Upper lobe of right lung (tissue), 1 donor: Measurements from ENCODE around the gene CDH4. TPM values are rescaled to one million over a fixed set of nuclear protein-coding genes. Genes with fewer than 3 reads are reported as not detected.

Experiments used
- ATAC-seq: fragments of 200-7000 bp; cut with Tn5 transposase; one replicate; pipeline ENCODE4 v1.9.1; 2020; ENCODE audit warnings: mild to moderate bottlenecking, moderate library complexity
- DNase-seq: peaks from one replicate; pipeline ENCODE4 v3.0.0-alpha.2; 2020
- H3K27ac ChIP-seq: fragments of 200-600 bp; one replicate; pipeline ENCODE4 v1.8.0; 2022
- H3K27me3 ChIP-seq: fragments of 200-600 bp; one replicate; pipeline ENCODE4 v1.8.0; 2022; ENCODE audit warnings: mild to moderate bottlenecking
- H3K36me3 ChIP-seq: fragments of 200-600 bp; one replicate; pipeline ENCODE4 v1.8.0; 2022
- H3K4me1 ChIP-seq: fragments of 200-600 bp; one replicate; pipeline ENCODE4 v1.8.0; 2022
- H3K4me3 ChIP-seq: fragments of 200-600 bp; one replicate; pipeline ENCODE4 v1.8.0; 2022; ENCODE audit warnings: mild to moderate bottlenecking
- H3K9me3 ChIP-seq: fragments of 200-600 bp; one replicate; pipeline ENCODE4 v1.8.0; 2022
- intact Hi-C: fragments of 100-400 bp; cut with DNase I; formaldehyde crosslinking; loops from one replicate; pipeline ENCODE4 v1.11.0; 2022
- total RNA-seq: library from RNA; stranded (reverse); fragmentation: NEBNext Ultra II Directional; extraction: Animal tissue kit (Norgen Biotek cat#: 25700); gene quantifications from one replicate; pipeline ENCODE4 v1.2.1, GENCODE V29; 2021
- TF ChIP-seq, protein P1 (sequence below): fragments of 200-600 bp; IDR thresholded peaks from one replicate; pipeline ENCODE4 v1.8.0; 2022; ENCODE audit warnings: antibody characterized with exemption
- donor health status: DM: no; HTN: yes; CAD: no; lungs with severe emphysema.

CDH4 gene
- total RNA-seq, 1 donor from 2014 or later = 0.23 TPM

DNA sequence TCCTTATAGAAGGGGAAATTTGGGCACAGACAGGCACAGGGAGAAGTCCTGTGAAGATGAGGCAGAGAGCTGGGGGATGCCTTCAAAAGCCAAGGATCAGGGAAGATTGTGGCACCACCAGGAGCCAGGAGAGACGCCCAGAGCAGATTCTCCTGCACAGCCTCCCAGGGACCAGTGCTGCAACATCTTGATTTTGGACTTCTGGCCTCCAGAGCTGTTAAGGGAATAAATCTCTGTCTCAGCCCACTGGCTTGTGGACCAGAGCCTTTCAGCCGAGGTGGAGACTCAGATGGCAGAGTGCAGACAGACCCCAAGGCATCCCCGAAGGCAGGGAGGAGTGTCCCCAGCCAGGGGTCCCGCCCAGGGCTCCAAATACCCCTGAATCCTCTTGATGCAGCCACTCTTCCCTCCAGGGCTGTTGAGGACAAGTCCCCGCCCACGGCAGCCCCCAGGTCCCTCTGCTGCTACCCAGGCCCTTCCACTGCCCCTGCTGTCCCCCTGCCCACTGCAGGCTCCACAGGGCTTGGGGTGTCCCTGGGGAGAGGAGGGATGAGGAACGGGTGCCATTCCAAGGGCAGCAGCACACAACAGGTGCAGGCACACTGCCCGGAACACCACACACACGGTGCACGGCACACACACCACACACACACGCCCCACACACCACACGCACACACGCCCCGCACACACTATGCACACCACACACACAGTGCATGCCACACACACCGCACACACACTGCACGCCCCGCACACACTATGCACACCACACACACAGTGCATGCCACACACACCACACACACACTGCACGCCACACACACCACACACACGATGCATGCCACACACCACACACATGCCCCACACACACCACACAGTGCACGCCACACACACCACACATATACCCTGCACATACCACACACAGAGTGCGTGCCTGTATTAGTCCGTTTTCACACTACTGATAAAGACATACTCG is 502.2 kb downstream of the CDH4 start:
- TF ChIP-seq, protein P1, sequence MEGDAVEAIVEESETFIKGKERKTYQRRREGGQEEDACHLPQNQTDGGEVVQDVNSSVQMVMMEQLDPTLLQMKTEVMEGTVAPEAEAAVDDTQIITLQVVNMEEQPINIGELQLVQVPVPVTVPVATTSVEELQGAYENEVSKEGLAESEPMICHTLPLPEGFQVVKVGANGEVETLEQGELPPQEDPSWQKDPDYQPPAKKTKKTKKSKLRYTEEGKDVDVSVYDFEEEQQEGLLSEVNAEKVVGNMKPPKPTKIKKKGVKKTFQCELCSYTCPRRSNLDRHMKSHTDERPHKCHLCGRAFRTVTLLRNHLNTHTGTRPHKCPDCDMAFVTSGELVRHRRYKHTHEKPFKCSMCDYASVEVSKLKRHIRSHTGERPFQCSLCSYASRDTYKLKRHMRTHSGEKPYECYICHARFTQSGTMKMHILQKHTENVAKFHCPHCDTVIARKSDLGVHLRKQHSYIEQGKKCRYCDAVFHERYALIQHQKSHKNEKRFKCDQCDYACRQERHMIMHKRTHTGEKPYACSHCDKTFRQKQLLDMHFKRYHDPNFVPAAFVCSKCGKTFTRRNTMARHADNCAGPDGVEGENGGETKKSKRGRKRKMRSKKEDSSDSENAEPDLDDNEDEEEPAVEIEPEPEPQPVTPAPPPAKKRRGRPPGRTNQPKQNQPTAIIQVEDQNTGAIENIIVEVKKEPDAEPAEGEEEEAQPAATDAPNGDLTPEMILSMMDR = no peak
- Histone ChIP-seq H3K9me3 (peaks cover 6% of the 10 kb centered on the region), H3K27ac (no peak overlapping the region), H3K4me1 (no peaks in the 10 kb centered on the region), H3K4me3 (no peak overlapping the region), H3K27me3 (peaks cover 4% of the 10 kb centered on the region), H3K36me3 (no peaks in the 10 kb centered on the region)
- intact Hi-C loops = no loop called here
- DNase-seq = no peak
- peak; percentile 19 for ATAC-seq

DNA sequence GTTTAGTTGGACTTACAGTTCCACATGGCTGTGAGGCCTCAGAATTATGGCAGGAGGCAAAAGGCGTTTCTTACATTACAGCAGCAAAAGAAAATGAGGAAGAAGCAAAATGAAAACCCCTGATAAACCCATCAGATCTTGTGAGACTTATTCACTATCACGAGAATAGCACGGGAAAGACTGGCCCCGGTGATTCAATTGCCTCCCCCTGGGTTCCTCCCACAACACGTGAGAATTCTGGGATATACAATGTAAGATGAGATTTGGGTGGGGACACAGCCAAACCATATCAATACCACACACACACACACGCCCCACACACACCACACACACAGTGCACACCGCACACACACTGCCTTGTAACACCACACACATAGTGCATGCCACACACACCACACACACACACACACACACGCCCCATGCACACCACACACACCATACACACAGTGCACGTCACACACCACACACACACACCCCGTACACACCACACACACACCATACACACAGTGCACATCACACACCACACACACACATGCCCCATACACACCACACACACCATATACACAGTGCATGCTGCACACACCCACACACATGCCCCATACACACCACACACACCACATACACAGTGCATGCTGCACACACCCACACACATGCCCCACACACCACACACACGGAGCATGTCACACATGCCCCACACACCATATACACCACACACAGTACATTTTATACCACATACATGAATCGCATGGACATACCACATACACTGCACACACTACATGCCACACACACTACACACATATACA is 503.1 kb downstream of the CDH4 start:
- Histone ChIP-seq H3K27me3 (peaks cover 4% of the 10 kb centered on the region), H3K9me3 (peaks cover 6% of the 10 kb centered on the region), H3K36me3 (no peaks in the 10 kb centered on the region), H3K4me1 (no peaks in the 10 kb centered on the region), H3K27ac (no peak overlapping the region), H3K4me3 (no peak overlapping the region)
- TF ChIP-seq, protein P1 = no peak
- ATAC-seq = no peak
- intact Hi-C loops = no loop called here
- DNase-seq = no peak

DNA sequence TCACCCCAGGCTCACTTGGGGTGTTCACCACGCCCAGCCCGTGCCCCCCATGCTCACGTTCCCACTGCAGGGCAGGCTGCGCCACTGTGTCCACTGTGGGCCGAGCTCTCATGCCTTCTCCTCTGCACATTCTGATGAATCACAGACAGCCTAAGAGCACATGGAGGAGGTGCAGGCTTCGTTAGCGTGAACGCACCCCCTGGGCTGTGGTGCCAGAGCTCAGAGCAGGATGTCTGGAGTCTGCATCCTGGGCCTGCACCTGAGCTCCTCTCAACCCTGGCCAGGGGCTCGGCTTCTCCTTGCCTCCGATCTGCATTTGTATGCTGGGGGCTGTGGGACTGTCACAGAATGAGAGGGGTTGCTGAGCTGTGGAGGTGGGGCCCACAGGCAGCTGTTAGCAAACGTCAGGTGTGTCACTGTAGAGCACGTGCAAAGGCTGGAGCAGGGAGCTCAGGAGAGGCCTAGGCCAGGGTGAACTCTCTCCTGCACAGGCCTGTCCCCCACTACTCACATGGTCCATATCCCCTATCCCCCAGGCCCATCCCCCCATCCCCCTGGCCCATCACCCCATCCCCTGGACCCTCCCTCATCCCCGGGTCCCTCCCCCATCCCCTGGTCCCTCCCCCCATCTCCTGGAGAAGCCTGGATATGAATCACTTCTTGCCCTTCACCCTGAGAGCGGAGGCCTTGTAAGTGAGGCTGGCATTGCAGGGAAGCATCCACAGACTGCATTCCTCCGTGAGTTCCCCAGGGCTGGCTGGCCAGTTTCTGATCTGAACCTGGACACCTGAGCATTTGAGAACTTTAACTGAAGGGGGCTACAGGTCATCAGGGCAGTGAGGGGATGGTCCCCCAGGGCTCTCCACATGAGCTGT is 504.1 kb downstream of the CDH4 start:
- intact Hi-C loops = no loop called here
- Histone ChIP-seq H3K36me3 (no peaks in the 10 kb centered on the region), H3K27ac (no peak overlapping the region), H3K4me1 (no peaks in the 10 kb centered on the region), H3K27me3 (peaks cover 4% of the 10 kb centered on the region), H3K4me3 (no peak overlapping the region), H3K9me3 (no peaks in the 10 kb centered on the region)
- DNase-seq (no peak), ATAC-seq (no peak)
- TF ChIP-seq, protein P1 = no peak

DNA sequence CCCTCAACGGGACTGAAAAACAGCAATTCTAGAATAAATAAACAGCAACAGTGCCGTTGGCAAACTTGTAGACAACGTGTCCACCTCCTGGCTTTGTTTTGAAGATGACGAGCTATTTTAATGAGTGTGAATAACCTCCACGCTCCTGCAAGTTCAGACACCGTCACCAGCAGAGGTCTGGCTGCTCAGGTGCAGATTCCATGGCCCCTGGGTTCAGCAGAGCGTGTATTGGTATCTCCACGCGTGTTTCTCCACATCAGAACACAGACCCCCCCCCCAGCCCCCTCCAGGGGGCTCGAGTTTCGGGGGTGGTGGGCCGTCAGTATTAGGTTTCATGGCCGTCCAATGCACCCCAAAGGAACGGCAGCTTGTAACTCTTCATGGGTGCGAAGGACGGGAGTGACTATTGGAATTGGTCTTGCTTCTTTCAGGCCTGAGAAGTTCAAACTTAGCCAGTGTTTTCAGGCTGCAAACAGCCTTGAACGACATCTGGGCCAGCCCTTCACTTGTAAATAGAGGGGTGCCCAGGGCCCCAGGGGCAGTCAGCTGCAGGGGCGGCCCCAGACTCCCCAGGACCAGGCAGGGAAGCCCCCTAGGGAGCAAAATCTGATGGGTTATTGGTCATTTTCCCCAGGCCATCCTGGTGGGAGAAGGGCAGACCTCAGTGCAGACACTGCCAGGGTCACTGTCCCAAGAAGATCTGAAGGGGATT is 505.1 kb downstream of the CDH4 start:
- TF ChIP-seq, protein P1 = no peak
- no peaks in the 10 kb centered on the region for H3K4me1 ChIP-seq
- intact Hi-C loops = no loop called here
- no peak overlapping the region for H3K4me3 ChIP-seq
- ATAC-seq (no peak), DNase-seq (no peak)
- no peaks in the 10 kb centered on the region for H3K9me3 ChIP-seq
- H3K27me3 ChIP-seq = peaks cover 4% of the 10 kb centered on the region
- no peaks in the 10 kb centered on the region for H3K36me3 ChIP-seq
- no peak overlapping the region for H3K27ac ChIP-seq
